Ovary (tissue), 9 donors: ENCODE results near the gene GSTO1. TPM values are rescaled to one million over a fixed set of nuclear protein-coding genes. Genes with fewer than 3 reads are reported as not detected.

Experiments used
- DNase-seq, 5 donors: peaks; one replicate each; pipeline ENCODE4 v3.0.0-alpha.2; 2019 to 2020
- H3K27ac ChIP-seq, 2 donors: fragments of 200-600 bp; one replicate each; pipeline versions ENCODE4 v1.5.1 to v1.8.0; 2019 to 2022
- H3K27me3 ChIP-seq: fragments of 200-600 bp; one replicate; pipeline ENCODE4 v1.8.0; 2022
- H3K36me3 ChIP-seq: fragments of 200-600 bp; sonication (generic); one replicate; pipeline ENCODE4 v1.5.1; 2019
- H3K4me1 ChIP-seq: one replicate; pipeline ENCODE4 v1.8.1; 2013; ENCODE audit warnings: mild to moderate bottlenecking, moderate library complexity; ENCODE audit not compliant: insufficient read depth
- H3K4me3 ChIP-seq: fragments of 200-600 bp; sonication (generic); one replicate; pipeline ENCODE4 v1.5.1; 2017
- H3K9me3 ChIP-seq, 2 donors: fragments of 200-600 bp in 1 of 2; sonication (generic) in 1 of 2; one replicate each; pipeline versions ENCODE4 v1.5.1 to v1.8.1; 2013 to 2019; ENCODE audit warnings: mild to moderate bottlenecking in 1 of 2, moderate library complexity in 1 of 2
- EP300 ChIP-seq: sonication (generic); formaldehyde crosslinking; IDR thresholded peaks from one replicate; pipeline ENCODE4 v1.6.1; 2017; ENCODE audit warnings: antibody characterized with exemption
- POLR2A ChIP-seq: fragments of 450-650 bp; IDR thresholded peaks from one replicate; pipeline ENCODE4 v1.6.1; 2017; ENCODE audit warnings: antibody characterized with exemption, mild to moderate bottlenecking, moderate library complexity
- WGBS, 3 donors: extraction: QIAGEN DNeasy Blood & Tissue Kit in 1 of 3; methylation state at CpG; one replicate each; pipeline versions ENCODE4 v1.1.5 to v1.1.7; 2013 to 2017; 5-methylcytosine and 5-hydroxymethylcytosine counted together
- intact Hi-C, 4 donors: fragments of 100-400 bp; cut with DNase I; formaldehyde crosslinking; loops; one replicate each; pipeline versions ENCODE4 v1.11.0 to v1.15.1; 2022 to 2023
- polyA plus RNA-seq, 2 donors: library from polyadenylated mRNA; stranded (reverse); fragments of 200-250 nt in 1 of 2; fragments of 350-450 nt in 1 of 2; fragmentation: Illumina TruSeq in 1 of 2; extraction: RNeasy Lipid Tissue Mini Kit (QIAGEN cat#74804) in 1 of 2; gene quantifications; one replicate each; pipeline ENCODE4 v1.2.3, GENCODE V29; 2013 to 2014
- total RNA-seq, 7 donors: library from RNA; depleted of rRNA in 2 of 7; stranded (reverse); fragments of >200 nt in 2 of 7; fragmentation: NEBNext Ultra II Directional in 3 of 7; extraction: Animal tissue kit (Norgen Biotek cat#: 25700) in 3 of 7; gene quantifications; one replicate each; pipeline versions ENCODE4 v1.1.0 to v1.2.4, GENCODE V29; 2016 to 2023
- TF ChIP-seq, protein P1 (sequence below), 3 donors: fragments of 450-650 bp in 2 of 3; fragments of 200-600 bp in 1 of 3; IDR thresholded peaks; one replicate each; pipeline versions ENCODE4 v1.5.1 to v1.8.0; 2016 to 2022; ENCODE audit warnings: antibody characterized with exemption in 3 of 3, mild to moderate bottlenecking in 1 of 3
- donor health status: DM: no; HTN: no; CAD: no; lungs with moderate emphysema.
- donor health status: DM: no; HTN: no; CAD: no.
- donor health status: Bipolar disorder and iron deficiency.
- donor health status: DM: yes; HTN: yes; CAD: no.
- donor health status: DM: no; HTN: no; CAD: no.
- donor health status: DM: yes; HTN: yes; CAD: no.

Gene GSTO1
- total and polyA plus RNA-seq, 9 donors = 58.7 to 125 (median 91.0) TPM

DNA sequence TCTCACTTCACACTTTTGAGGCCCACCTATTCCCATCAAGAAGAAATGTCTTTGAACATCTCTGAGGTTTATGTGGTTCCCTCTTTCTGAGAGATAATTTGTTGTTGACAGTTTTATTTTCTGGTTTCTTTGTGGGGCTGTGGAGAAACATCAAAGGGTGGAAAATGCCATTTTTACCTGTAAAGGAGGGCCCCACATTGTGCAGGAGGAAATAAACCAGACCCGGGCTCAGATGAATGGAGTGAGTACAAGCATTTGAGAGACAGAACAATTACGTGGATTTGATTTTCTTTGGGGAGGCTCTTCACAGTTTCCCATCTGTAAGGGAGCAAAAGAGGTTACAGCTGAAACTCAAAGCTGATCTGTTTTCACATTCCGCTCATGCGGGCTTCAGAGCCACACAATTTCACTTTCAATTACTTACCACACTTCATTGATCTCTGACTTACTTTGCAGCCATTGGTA lies 53.8 kb downstream of the GSTO1 start:
- Histone ChIP-seq H3K4me3 (no peak overlapping the region), H3K4me1 (peaks cover 22% of the 10 kb centered on the region), H3K27me3 (no peaks in the 10 kb centered on the region), H3K27ac (no peak overlapping the region), H3K36me3 (no peaks in the 10 kb centered on the region), H3K9me3 (no peaks in the 10 kb centered on the region)
- TF ChIP-seq, protein P1, sequence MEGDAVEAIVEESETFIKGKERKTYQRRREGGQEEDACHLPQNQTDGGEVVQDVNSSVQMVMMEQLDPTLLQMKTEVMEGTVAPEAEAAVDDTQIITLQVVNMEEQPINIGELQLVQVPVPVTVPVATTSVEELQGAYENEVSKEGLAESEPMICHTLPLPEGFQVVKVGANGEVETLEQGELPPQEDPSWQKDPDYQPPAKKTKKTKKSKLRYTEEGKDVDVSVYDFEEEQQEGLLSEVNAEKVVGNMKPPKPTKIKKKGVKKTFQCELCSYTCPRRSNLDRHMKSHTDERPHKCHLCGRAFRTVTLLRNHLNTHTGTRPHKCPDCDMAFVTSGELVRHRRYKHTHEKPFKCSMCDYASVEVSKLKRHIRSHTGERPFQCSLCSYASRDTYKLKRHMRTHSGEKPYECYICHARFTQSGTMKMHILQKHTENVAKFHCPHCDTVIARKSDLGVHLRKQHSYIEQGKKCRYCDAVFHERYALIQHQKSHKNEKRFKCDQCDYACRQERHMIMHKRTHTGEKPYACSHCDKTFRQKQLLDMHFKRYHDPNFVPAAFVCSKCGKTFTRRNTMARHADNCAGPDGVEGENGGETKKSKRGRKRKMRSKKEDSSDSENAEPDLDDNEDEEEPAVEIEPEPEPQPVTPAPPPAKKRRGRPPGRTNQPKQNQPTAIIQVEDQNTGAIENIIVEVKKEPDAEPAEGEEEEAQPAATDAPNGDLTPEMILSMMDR (IDR thresholded peaks at IDR 0.05) = no peak
- TF ChIP-seq EP300 (no peak), POLR2A (no peak)
- peak in 1 of 5 donors; percentile 5 for DNase-seq
- WGBS, 3 donors = 72 to 79% (median 77%) methylated on average over 4 of the region's 4 CpGs
- intact Hi-C loops = loop anchor here in 1 of 4 donors (5.0 kb wide), 1 partner anchor 44 kb away; the partner anchor contains the start of gene CFAP58

DNA sequence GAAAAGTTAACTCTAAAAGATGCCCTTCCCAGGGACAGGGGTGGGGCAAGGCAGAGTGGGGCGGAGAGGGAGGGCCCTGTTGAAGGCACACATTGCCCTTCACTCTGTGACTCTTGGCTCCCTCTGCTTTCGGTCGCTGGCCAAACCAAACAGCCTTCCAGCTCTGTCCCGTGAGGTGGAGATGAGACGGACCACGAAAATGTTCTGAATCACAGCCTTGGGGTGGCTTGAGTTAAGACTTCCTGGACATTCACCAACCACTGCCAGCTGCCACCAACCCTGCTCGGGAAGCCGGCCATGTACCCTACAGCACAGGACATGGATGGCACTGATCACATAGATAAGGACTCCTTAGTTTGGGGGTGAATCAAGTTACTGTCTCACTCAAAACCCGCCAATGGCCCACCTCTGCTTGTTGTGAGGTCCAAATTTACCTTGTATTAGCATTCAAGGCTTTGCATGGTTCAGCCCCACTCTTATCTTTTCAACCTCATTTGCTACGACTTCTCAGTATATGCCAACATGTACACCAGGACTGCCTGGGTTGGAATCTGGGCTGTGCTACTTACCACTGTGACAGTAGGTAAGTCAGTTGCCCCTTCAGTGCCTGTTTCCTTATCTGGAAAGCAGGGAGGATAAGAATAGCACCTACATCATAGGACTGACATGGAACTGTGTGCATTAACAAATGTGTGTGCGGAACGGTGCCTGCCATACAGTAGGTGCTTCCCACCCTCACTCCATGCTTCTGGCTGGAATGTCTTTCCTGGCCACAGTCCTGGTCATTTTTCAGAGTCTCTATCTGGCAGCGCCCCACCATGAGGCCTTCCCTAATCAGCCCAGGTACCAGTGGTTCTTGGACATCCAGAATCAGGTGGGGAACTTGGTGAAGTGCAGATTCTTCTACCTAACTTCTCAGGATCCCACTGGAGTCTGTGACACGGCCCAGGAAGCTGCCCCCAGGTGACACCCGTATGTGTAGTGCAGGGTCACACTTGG lies 55.6 kb downstream of the GSTO1 start:
- Histone ChIP-seq H3K36me3 (no peaks in the 10 kb centered on the region), H3K27ac (peak overlapping the region; percentile 23 to 54), H3K4me1 (peaks cover 18% of the 10 kb centered on the region), H3K9me3 (no peaks in the 10 kb centered on the region), H3K4me3 (no peak overlapping the region), H3K27me3 (no peaks in the 10 kb centered on the region)
- no peak for TF ChIP-seq EP300
- TF ChIP-seq, protein P1 (IDR thresholded peaks at IDR 0.05) = no peak
- TF ChIP-seq POLR2A = no peak
- WGBS, 3 donors = 44 to 53% (median 48%) methylated on average over 15 of the region's 15 CpGs
- DNase-seq = peak; percentile 76 to 84 (median 80)
- intact Hi-C loops = loop anchor here in 1 of 4 donors (5.0 kb wide), 1 partner anchor 42 kb away; the partner anchor contains the start of gene CFAP58

DNA sequence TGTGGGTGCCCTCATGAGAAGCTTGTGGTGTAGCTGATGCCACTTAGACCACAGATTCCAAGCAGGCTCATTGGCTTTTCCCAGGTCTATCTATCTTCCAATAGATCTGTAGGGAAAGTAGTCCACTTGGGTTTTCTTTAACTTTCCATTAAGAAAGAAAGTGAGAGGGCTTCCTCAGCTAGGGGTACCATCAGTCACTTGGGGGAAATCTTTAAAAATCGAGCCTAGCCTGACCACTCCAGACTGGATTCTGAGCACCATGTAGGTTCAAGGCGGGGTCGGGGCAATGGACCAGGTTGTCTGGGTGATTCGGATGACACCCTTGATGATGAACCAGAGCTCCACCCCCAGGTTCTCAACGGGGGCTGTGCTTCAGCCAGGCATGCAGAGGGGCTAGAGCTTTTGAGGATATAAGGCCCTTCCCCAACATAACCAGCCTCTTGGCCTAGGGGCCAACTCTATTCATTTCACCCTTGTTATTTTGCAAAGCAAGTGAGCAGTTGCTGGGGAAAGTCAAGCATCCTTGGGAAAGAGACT lies 56.6 kb downstream of the GSTO1 start:
- Histone ChIP-seq H3K9me3 (no peaks in the 10 kb centered on the region), H3K4me3 (no peak overlapping the region), H3K27ac (no peak overlapping the region), H3K36me3 (no peaks in the 10 kb centered on the region), H3K27me3 (no peaks in the 10 kb centered on the region), H3K4me1 (peaks cover 15% of the 10 kb centered on the region)
- 80 to 83% (median 80%) methylated on average over 5 of the region's 5 CpGs for WGBS, 3 donors
- DNase-seq = peak in 2 of 5 donors; percentile 20
- intact Hi-C loops = no loop called here
- no peak for TF ChIP-seq EP300
- TF ChIP-seq, protein P1 (IDR thresholded peaks at IDR 0.05) = no peak
- no peak for TF ChIP-seq POLR2A

DNA sequence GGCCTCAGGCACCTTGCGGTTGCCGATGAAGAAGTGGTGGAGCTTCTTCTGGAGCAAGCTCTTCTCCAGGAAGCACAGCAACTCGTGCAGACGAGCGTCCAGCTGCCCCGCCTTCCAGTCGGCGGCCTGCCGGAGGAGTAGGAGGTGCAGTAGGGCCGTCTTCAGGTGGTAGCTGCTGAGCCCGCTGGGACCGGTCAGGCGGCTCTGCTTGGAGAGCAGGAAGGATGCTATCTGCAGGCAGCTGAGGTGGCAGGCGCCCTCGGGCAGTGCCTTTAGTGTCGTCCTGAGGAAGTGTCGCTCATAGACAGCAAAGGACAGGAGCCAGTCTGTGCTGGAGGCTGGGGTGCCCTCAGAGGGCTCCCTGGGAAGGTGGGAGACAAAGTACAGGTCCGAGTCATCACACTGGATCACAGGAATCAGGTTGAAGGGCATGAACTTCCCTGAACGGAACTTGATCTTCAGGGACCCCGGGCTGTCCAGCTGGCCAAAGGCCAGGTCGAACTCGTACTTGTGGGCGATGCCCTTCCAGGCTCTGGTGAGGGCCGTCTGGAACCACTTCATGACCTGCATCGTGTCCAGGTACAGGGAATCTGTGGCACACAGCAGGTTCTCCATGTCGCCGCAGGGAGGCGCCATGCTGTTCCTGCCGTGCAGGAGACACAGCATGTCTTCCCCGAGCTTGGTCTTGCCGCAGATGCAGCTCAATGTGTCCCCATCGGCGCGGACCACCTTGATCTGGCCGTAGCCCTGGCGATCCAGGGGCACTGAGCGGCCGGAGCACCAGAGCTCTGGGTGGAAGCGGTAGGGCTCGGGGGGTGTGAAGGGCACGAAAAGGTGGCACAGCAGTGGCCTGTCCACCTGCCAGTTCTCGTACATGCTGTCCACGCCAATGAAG lies 60.1 kb downstream of the GSTO1 start:
- Histone ChIP-seq H3K27ac (no peak overlapping the region), H3K27me3 (no peaks in the 10 kb centered on the region), H3K9me3 (no peaks in the 10 kb centered on the region), H3K36me3 (no peaks in the 10 kb centered on the region), H3K4me1 (peaks cover 25% of the 10 kb centered on the region), H3K4me3 (no peak overlapping the region)
- 89 to 93% (median 90%) methylated on average over 43 of the region's 43 CpGs for WGBS, 3 donors
- intact Hi-C loops = no loop called here
- TF ChIP-seq, protein P1 (IDR thresholded peaks at IDR 0.05) = no peak
- TF ChIP-seq POLR2A = no peak
- TF ChIP-seq EP300 = no peak
- DNase-seq = peak in 1 of 5 donors; percentile 28
